NCI-H1092 treated with DMSO at 0.1 percent for 48 hours (cell line): ENCODE results near the gene CTXN1.
A peak's percentile ranks its signal among the peaks of the same experiment; 100 is the strongest.
"Not testable (repeated sequence)": the region's sequence is repeated elsewhere in the genome, so short reads cannot be mapped to it uniquely, and the experiment has no call there.

Source experiments
- DNase-seq: peaks from one replicate; lab custom pipeline; 2025; lab: John Stamatoyannopoulos, UW

CTXN1 gene

DNA sequence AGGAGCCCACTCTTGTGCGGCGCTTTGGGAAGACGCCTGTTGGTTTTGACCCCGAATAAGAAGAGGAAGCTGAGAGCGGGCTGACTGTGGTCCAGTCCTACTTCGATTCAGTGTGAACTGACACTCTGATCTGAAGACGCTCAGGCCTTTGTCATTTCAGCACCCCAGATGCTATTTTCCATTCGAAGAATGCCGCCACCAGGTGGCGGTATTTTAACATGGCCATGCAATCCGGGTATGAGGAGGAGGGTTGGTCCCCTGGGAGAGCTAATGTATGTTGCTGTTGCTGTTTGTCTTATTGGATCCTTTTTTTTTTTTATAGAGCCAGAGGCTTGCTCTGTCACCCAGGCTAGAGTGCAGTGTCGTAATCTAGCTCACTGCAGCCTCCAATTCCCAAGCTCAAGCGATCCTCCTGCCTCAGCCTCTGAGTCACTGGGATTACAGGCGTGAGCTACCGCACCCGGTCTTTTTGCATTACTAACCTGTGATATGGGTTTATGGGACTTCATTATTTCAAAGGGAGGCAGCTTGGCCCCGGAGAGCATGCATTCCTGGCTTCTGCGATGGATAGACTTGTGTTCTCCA, 18.3 kb upstream of the CTXN1 start:
- DNase-seq: peak; percentile 84

DNA sequence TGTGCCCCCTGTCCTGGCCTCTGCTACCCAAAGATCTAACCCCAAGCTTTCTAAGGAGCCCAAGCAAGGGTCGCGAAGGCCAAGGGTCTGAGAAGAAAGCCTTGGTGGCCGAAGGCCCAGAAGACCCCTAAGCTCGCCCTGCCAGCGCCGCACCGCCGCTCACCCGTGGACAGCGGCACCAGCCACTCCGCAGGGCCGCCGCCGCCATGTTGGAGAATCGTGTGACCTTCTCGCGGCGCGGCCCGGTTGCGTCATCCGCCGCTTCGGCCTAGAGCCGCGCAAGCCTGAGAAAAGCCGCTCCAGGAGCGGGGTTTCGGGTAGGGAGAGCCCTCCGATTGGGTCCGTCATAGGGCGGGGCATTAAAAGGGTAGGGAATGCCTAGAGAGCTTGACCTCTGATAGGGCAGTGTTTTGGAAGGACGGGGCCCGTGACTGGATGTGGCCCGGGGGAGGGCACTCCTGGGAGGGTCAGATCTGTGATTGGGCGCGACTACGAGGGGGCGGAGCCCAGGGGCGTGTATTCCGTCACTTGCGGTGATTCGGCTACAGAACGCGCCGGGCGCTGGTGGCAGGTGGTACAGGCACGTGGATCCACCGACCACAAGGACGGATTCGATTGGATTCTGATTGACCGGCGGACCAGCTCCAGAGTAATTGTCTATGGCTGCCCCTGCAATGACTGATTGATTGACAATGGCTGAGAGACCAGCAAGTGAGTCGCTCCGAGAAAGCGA, 17.7 kb upstream of the CTXN1 start, which contains the start of gene TIMM44:
Gene TIMM44, minus strand, starts transcription at position 223 of the 733 bp plus-strand sequence. Its CDS starts 15 bp downstream, at position 208.
- DNase-seq: peak; percentile 99

DNA sequence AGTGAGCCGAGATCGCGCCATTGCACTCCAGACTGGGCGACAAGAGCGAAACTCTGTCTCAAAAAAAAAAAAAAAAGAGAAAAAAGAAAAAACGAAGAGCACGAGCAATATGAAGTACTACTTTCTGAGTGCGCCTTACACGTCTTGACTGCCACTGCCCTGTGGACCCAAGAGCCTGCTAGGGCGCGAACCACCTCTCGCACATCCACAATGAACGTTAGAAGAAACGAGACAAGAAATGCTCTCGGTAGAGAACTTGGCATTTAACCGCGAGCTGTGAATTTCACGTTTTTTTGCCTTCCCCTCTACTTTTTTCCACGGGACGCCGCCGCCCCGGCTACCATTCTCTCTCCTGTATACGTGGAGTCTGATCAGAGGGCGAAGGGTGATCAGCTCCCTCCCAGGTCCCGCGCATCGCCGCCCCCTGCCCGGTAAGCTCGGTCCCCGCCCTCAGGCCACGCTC, 17.1 kb upstream of the CTXN1 start:
- DNase-seq: peak; percentile 58

DNA sequence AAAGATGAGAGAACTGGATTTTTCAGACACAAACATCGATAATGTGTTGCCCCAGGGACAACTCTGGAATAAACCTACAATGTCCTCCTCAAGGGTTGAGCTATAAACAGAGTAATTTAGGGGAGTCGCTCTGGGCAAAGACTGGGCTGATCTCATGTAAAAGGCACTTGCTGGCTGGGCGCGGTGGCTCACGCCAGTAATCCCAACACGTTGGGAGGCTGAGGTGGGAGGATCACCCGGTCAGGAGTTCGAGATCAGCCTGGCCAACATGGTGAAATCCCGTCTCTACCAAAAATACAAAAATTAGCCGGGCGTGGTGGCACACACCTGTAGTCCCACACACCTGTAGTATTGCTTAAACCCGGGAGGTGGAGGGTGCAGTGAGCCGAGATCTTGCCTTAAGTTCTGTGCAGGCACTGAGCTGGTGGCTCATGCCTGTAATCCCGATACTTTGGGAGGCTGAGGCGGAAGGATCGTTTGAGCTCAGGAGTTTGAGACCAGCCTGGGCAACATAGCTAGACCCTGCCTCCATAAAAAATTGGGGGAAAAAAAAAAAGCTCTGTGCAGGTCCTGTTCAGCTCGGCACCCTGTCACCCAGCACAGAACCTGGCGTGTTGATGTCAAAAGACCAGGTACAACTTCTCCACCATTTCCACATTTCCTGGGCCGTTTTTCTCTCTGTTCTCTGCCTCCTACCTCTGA, 16.1 kb upstream of the CTXN1 start:
- no peak for DNase-seq

DNA sequence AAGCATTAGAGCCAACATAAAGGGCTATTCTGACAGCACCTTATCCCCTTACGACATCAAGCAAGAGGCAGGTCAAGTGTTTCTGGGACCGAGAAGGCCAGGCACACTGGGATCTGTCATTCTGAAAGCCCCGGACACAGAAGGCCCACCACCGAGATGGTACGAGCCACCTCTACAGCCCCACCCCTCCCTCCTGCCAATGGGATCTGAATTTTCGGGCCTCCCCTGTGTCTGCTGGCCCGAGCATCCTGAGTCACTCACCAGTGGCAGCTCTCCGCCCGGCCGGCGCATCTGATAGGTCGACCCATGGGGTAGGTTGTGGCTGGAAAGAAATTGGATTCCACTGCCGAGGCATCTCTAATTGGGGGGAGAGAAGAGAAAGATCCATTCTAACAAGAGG, 14.9 kb upstream of the CTXN1 start:
- no peak for DNase-seq

DNA sequence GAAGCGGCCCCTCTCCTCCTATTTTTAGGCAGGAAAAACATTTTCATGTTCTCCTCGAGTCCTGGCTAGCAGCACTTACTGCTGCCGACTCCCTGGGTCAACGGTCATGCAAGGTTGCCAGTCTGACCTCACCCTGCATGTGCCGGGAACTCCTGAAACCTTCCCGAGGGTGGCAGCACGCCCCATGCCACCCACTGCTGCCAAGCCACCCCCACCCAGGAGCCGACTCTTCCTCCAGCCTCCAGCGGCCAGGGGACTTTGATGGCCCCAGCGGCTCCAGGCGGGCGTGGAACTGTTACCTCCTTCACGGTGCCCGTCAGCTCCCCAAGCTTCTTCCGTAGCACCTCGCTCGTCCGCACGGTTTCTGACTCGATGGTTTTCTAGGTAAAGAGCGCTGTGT, 8.8 kb upstream of the CTXN1 start:
- no peak for DNase-seq

DNA sequence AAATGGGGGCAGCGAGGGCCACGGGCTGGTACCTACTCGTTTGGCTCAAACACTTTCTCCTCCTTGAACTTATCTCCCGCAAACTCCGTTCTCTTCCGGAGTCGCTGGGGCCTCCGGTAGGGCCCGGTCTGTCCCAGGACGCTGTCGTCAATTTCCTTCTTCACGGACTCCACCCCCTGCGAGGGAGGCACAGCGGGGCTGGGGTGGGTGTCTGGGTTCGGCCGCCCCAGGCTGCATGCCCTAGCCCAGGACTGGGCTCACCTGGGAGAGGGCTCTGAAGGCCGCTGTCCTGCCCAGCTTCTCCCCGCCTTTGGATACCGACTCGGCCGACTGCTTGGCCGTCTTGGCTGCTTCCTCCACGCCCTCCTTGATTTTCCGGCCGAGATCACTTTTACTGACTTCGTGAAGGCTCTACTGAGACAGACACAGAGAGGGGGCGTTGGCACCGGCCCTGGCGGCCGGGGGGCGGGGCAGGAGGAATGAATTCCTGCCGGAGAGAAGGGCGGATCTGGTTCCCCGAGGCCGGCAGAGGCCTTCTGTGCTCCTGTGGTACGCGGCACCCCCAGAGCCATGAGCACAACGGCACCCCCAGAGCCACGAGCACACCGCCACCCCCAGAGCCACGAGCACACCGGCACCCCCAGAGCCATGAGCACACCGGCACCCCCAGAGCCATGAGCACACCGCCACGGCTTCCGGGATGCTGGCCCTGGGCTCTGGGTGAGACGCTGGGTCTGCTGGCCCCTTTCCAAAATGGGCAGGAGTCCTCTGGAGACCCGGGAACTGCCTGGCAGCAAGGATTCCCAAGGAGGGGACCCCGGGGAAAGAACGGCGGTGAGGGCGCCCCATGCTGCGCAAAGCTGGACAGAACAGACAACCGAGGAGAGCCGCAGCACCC, 8.1 kb upstream of the CTXN1 start:
- no peak for DNase-seq

DNA sequence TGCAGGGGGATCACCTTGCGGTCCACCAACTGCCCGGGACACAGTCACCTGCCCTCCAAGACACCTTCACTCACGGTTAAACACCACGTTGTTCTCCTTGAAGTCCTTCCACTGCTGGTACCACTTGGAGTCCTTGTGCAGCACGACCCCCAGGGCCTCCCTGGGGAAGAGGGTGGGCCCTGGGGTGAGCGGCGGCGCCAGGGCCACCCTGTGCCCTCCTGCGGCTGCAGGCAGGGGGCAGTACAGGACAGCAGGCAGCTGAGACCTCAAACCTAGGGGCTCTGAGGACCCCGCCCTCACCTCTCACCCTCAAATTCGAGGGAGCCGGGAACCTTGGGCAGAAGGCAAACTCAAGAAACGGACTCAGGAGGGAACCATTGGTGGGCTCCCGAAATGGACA, 7.5 kb upstream of the CTXN1 start:
- DNase-seq: no peak

DNA sequence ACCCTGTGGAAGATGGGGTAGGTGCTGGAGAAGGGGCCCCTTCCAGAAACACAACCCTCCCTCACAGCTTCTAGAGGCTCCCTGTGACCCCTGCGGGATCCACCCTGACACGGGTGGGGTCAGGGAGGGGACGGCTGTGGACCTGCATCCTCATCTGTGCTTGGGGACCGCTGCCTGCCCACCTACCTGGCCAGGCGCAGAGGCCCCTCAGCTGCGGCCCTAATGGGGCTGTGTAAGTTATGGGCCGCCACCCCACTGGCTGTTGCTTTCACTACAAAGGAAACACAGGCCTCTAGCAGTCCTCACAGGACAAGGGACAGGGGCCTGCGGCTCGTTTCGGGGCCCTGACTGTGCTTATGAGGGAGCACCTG, 7.0 kb upstream of the CTXN1 start:
- DNase-seq: no peak

DNA sequence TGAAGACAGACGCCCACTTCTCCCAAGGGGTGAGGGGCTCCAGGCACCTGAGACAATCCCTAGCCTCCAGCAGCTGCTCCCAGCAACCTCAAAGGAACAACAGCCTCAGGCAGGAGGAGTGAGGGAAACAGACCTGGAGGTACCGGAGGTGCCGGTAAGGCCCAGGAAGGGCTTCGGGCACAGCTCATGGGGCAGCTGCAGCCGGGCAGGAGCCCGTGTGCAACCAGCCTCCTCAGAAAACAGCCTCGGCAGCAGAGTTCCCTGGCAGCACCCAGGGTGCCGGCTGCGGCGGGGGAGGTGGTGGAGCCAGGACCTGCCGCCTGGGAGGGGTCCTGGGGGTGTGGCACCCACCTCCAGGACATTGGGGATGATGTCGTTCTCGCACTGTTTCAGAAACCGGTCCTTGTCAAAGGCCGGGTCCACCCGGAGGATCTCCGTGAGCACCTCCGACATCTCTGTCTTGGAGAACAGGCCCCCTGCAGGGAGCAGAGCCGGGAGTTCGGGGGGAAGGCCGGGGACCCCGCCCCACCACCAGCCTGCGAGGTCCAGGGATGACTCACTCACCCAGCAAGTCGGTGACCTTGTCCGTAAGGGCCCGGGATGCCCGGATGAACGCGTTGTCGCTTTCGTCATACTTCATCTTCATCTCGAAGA, 6.5 kb upstream of the CTXN1 start:
- no peak for DNase-seq

DNA sequence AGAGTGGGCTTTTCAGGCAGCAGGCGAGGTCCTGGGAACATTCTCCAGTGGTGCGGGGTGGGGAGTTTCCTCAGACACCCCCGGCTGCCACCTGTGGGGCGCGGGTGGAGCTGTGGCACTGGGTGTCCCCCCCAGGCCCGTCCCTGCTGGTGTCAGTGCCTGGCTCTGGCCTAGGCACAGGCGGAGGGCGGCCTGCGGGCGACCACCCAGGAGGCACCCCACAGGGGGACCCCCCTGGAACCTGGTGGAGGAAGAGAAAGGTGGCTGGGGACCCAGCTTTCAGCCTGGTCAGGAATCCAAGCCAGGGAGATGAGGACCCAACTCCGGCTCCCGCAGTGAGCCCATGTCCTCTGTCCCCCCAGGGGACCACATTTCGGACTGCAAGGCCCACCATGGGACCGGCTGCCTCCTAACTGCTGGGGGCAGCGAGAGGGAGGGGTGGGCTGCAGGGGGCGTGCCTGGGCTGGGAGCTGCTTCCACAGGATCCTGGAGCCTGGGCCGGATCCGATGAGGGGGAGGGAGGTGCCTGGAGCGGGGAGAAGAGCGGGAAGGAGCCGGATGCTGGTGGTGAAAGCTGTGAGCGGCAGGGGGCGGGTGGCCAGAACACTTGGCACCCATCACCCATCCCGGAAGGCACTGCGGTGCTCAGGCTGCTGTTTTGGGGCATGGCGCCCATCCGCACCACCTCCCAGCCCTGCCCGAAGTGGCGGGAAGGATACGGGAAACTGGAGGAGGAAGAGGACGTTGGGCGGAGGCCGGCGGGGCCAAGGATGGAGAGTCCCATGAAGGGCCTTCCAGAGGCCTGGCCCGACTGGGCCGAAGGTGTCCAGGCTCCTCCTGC, 5.5 kb upstream of the CTXN1 start:
- no peak for DNase-seq

DNA sequence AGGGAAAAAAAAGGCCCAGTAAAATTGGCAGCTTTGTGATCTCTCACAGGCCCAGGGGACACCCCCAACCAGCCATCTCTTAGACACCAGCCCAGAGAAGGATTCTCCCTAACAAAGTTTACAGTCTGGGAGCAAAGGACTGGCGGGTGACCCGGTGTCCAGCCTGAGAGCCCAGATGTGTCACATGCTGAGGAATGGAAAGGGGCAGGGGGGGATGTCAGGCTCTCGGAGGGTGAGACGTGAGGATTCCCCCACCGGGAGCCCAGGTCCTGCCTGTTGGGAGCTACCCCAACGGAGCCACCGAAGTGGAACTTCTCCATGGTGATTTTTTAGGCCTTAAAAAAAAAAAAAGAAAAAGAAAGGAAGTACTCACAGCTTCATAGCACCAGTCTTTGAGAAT, 4.8 kb upstream of the CTXN1 start:
- no peak for DNase-seq

DNA sequence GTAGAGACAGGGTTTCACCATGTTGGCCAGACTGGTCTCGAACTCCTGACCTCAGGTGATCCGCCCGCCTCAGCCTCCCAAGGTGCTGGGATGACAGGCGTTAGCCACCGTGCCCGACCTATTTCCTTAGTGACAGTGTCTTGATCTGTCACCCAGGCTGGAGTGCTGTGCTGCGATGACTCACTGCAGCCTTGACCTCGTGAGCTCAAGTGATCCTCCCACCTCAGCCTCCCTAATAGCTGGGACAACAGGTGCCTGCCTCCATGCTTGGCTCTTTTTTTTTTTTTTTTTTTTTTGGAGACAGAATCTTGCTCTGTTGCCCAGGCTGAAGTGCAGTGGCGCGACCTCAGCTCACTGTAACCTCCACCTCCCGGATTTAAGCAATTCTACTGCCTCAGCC, 4.1 kb upstream of the CTXN1 start:
- not testable (repeated sequence) for DNase-seq

DNA sequence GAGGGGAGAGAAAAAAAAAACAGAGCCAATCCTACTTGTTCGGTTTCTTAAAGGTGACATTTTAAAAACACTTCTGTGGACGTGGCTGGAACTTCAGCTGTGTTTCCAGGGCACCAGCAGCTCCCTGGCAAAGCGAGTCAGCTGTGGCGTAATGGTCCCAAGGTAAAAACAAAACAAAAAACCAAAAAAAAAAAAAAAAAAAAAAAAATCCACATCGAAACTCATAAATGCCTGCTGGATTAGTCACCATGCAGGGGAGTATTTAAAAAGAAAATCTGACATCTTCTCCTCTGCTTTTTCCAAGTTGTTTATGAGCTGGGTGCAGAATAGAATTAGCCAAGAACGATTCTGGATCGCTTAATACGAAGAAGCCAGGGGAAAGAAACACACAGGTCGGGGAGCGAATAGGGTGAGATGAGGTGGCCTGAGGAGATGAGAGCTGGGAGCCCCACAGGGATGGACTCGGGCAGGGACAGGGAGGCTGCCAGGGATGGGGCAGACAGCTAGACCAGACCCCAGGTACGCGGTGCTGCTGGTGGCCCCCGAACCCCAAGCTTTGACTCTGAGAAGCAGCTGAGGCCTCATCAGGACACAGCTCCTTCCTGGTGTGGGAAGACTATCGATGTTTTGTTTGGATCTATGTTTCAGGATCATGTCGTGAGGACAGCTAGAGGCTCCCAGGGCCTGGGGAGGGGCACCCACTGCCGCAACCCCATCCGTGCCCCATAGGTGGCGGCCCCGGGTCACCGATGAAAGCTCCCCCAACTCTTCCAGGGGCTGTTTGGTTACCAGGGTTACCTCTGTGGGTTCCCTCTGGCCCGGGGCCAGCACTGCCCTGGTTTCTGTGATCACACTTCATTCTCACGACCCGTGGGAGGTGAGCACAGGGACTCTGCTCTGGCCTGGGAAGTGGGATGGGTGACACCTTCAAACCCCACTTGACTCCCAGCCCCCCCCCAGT, 3.1 kb upstream of the CTXN1 start:
- no peak for DNase-seq

DNA sequence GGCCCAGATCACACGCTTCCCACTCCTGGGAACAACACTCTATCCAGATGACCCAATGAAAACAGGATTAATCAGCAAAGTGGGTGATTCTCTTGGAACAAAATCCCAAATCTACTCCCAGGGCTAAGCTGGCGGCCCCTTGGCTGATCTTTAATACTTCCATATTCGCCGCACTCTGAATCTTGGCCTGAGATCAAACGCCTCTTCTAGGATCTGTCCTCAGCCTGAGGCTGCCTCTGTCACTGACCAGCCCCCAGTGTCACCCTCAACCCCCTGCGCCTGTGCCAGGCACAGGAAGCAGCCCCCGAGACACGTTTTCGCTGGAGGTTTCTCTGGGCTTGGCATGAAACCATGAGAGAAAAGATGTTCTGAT, 2.4 kb upstream of the CTXN1 start:
- no peak for DNase-seq

DNA sequence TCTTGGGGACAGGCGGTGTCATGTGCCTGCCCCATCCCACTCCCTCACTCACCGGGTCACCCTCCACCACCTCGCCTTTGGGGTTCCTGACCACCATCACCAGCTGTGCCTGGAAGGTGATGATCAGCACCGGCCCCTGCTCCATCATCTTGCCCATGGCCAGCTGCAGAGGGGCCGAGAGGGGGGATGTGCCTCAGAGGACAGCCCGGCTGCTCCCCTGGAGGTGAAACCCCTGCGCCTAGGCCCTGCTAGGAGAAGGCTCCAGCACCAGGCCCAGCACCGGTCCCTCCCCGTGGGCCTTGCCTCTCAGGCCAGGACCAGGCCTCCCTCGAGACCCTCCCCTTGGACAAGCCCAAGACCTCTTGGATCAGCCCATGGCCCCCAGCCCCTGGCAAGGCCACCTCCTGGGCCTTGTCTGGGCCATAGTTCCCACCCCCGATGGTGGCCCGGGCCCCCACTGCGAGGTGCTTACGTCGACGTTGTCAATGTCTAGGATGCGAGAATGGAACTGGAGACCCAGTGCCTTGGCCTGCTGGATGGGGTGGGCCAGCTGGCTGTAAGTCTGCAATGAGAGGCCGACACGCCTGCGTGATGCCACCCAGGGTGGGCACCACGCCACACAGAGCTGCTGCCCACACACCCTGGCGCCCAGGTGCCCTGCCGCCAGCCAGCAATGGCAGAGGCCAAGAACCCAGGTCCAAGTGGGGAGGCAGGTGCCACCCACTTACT, 1.8 kb upstream of the CTXN1 start:
- no peak for DNase-seq

DNA sequence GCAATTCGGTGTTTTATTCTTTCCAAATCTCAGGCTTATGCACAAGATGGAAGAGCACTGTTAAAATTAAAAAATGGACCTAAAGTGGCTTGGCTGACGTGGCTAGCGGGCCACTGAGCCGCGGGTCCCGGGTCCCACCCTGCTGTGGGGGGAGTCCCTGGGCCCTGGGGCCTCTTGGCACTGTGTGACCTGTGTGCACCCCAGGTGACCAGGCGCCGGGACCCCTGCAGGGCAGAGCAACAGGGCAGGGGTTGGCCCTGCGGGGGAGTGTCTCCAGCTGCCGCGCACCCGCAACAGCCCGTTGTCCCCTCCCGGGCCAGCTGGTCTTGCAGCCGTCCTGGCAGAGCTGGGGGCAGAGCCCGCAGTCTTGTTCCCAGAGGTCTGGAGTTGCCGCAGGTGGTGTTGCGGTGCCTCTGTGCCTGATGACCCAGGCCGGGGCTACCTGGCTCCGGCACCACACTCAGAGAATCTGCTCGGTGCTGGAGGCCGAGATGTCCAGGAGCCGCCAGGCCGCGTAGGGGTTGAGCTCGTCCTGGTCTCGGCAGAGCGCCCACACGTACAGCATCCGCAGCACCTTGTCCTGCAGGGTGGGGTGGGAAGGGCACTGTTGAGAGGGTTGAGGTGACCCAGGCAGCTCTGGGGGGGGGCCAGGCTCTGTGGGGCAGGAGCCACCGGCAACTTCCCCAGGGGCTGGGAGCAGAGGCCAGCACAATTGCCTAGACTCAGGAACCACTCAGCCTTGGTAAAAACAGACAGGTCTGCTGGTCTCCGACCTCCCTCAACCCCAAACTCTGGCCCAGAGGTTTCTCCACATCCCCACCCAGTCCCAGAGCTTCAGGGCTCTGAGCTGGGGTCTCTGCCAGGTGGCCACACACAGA, 1.0 kb upstream of the CTXN1 start:
- DNase-seq: no peak
